GM21447 (cell line): ENCODE data around the gene CXCR5.
"Not testable (repeated sequence)": the region's sequence is repeated elsewhere in the genome, so short reads cannot be mapped to it uniquely, and the experiment has no call there.

Source experiments
- ATAC-seq: cut with Tn5 transposase; IDR thresholded peaks from one replicate; pipeline ENCODE4 v1.9.1; 2021; ENCODE audit not compliant: unreplicated experiment

CXCR5 gene

GRCh38 chr11:118883368-118884071 is at the start of gene CXCR5:
TSS of gene CXCR5 (plus strand) at chr11:118883892. CDS start at chr11:118883942, 50 bp downstream.
- ATAC-seq, result peak; percentile 69

GRCh38 chr11:118834427-118835028 is 49.2 kb upstream of the CXCR5 start:
- no peak for ATAC-seq

- ATAC-seq, result no peak
These were observed 45.8 kb upstream of the CXCR5 start for GRCh38 chr11:118837868-118838267.

GRCh38 chr11:118838905-118839553 is 44.7 kb upstream of the CXCR5 start:
- ATAC-seq, result peak; percentile 72

GRCh38 chr11:118841469-118842242 is 42.0 kb upstream of the CXCR5 start:
- peak; percentile 48 for ATAC-seq

GRCh38 chr11:118842369-118842768 is 41.3 kb upstream of the CXCR5 start:
- no peak for ATAC-seq

- not testable (repeated sequence) for ATAC-seq
These were observed 40.8 kb upstream of the CXCR5 start for GRCh38 chr11:118842843-118843242.

- ATAC-seq, result no peak
These were observed 40.1 kb upstream of the CXCR5 start for GRCh38 chr11:118843565-118843964.

- no peak for ATAC-seq
These were observed 38.3 kb upstream of the CXCR5 start for GRCh38 chr11:118845369-118845768.

- ATAC-seq, result no peak
These were observed 37.3 kb upstream of the CXCR5 start for GRCh38 chr11:118846181-118846935.

GRCh38 chr11:118849825-118850224 is 33.9 kb upstream of the CXCR5 start:
- no peak for ATAC-seq

- no peak for ATAC-seq
These were observed 31.7 kb upstream of the CXCR5 start for GRCh38 chr11:118851970-118852369.

- ATAC-seq, result no peak
These were observed 30.0 kb upstream of the CXCR5 start for GRCh38 chr11:118853678-118854077.

- ATAC-seq, result no peak
These were observed 27.4 kb upstream of the CXCR5 start for GRCh38 chr11:118856314-118856713.

- no peak for ATAC-seq
These were observed 26.3 kb upstream of the CXCR5 start for GRCh38 chr11:118857385-118857784.

- no peak for ATAC-seq
These were observed 23.7 kb upstream of the CXCR5 start for GRCh38 chr11:118859973-118860372.

GRCh38 chr11:118868659-118869058 is 15.0 kb upstream of the CXCR5 start:
- ATAC-seq, result no peak

- peak; percentile 74 for ATAC-seq
These were observed 13.0 kb upstream of the CXCR5 start for GRCh38 chr11:118870396-118871343.

GRCh38 chr11:118872403-118872821 is 11.3 kb upstream of the CXCR5 start:
- ATAC-seq, result no peak

- ATAC-seq, result no peak
These were observed 9.9 kb upstream of the CXCR5 start for GRCh38 chr11:118873804-118874203.
